AG04449 (cell line): ENCODE data around the gene GPS1.

Experiments used
- CTCF ChIA-PET: fragments of 350-600 bp; formaldehyde crosslinking; extraction: SDS; loops from one replicate; lab custom pipeline; 2021; ENCODE audit warnings: antibody characterized with exemption; lab: Yijun Ruan, JAX
- POLR2A ChIA-PET: fragments of 400-600, 350-600 bp; formaldehyde crosslinking; extraction: SDS; loops from one replicate; lab custom pipeline; 2020; ENCODE audit warnings: antibody characterized with exemption, inconsistent platforms; lab: Yijun Ruan, JAX
- DNase-seq: peaks from one replicate; pipeline ENCODE4 v3.0.0-alpha.2; 2010; ENCODE audit warnings: low read depth, low spot score
- H3K4me3 ChIP-seq: 2 replicates; pipeline ENCODE4 v1.5.1; 2011; ENCODE audit warnings: low read depth, mild to moderate bottlenecking, control low read depth, low read length
- TF ChIP-seq, protein P1 (sequence below): IDR thresholded peaks from one replicate; pipeline ENCODE4 v1.5.1; 2011; ENCODE audit warnings: mild to moderate bottlenecking, moderate library complexity, low read length, control low read depth, inconsistent platforms; ENCODE audit not compliant: insufficient read depth; ENCODE audit errors: missing control alignments

GPS1 gene

DNA sequence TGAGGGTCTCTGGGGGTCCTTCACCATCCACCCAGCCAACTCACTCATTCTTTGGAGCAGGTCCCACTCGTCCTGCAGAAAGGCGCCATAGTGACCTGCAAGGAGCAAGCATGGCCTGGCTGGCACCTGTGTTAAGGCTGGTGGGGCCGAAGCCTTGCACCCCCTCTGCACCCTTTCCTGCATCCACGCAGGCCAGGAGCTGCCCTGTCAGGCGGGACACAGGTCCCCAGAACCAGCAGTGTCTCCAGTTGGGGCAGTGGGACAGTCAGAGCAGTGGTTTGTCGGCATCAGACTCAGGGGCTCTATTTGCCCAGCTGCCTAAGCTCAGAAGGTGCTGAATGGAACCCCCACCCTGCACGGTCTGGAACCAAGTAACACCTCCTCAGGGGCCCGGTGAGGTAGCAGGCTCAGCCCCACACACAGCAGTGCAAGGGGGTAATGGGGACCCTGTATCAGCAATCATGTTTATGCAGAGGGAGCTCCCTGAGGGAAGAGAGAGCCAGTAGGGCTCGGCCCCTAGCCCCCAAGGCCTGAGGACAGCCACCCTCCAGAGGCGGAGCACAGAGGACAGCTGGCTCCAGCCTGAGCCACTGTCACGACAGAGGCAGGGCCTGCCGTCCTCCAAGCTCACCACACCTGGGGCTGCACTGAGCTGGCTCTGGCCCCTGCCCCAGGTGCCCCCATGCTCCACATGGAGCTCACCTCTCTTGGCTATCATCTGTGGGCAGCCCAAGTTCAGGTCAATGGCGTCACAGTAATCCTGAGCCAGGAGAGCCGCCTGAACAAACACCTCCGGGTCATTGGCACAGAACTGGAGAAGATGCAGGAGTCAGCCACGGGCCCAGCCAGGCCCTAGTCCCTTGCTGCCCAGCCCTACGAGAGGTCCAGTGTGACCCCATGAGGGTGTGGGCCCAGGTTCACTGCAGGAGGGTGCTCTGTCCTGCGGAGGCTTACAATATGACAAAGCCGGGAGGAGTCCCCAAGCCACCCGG, 12.0 kb downstream of the GPS1 start:
- TF ChIP-seq, protein P1, sequence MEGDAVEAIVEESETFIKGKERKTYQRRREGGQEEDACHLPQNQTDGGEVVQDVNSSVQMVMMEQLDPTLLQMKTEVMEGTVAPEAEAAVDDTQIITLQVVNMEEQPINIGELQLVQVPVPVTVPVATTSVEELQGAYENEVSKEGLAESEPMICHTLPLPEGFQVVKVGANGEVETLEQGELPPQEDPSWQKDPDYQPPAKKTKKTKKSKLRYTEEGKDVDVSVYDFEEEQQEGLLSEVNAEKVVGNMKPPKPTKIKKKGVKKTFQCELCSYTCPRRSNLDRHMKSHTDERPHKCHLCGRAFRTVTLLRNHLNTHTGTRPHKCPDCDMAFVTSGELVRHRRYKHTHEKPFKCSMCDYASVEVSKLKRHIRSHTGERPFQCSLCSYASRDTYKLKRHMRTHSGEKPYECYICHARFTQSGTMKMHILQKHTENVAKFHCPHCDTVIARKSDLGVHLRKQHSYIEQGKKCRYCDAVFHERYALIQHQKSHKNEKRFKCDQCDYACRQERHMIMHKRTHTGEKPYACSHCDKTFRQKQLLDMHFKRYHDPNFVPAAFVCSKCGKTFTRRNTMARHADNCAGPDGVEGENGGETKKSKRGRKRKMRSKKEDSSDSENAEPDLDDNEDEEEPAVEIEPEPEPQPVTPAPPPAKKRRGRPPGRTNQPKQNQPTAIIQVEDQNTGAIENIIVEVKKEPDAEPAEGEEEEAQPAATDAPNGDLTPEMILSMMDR: no peak
- H3K4me3 ChIP-seq: peak overlapping the region; percentile 73
- no peak for DNase-seq
- CTCF ChIA-PET: interaction anchor here (1.0 to 3.9 kb wide), 4 partner anchors 9 to 104 kb away, joined by 3 to 12 read pairs (median 6); partner anchors contain the start of genes DCXR and RAC3
- POLR2A ChIA-PET: interaction anchor here (1.2 kb wide), 1 partner anchor 10 kb away, joined by 4 read pairs; no protein-coding TSS in a partner anchor

DNA sequence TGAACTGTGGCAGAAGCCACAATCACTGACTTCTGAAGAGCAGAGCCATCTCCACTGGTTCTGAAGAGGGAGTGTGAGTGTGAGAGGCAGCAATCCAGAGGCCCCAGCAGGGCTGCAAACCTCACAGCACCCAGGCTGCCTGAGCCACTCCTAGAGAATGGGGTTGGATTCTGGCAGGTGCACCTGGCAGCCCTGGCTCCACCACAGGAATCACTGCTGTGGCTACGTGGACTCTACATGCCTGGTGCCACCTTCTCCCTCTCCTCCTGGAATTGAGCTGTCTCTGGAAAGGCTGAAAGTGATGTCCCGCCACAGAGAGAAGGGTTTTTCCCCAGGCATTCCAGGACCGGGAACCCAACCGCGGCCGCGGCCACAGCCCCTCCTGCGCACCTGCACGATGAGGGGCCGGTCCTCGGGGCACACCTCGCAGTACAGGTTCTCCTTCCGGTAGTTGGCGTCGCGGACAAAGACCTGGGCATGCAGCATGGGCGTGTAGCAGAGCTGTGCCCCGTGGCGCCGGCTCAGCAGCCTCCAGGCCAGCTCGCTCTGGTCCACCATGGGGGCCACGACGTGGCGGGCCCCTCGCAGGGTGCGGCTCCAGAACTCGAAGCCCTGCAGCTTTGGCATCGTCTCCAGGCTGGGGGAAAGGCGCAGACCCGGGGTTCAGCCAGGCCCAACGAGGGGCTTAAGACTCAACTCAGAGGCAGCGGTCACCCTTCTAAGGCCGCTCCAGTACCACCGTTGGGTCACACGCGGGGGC, 12.9 kb downstream of the GPS1 start:
- CTCF ChIA-PET: interaction anchor here (1.1 to 3.9 kb wide), 3 partner anchors 10 to 105 kb away, joined by 4 to 12 read pairs (median 7); partner anchors contain the start of gene RAC3
- TF ChIP-seq, protein P1: no peak
- no peak for DNase-seq
- H3K4me3 ChIP-seq: peak overlapping the region; percentile 73
- POLR2A ChIA-PET: interaction anchor here (0.7 to 1.2 kb wide), 3 partner anchors 11 to 27 kb away, joined by 3 to 5 read pairs (median 4); partner anchors contain the start of gene DCXR

DNA sequence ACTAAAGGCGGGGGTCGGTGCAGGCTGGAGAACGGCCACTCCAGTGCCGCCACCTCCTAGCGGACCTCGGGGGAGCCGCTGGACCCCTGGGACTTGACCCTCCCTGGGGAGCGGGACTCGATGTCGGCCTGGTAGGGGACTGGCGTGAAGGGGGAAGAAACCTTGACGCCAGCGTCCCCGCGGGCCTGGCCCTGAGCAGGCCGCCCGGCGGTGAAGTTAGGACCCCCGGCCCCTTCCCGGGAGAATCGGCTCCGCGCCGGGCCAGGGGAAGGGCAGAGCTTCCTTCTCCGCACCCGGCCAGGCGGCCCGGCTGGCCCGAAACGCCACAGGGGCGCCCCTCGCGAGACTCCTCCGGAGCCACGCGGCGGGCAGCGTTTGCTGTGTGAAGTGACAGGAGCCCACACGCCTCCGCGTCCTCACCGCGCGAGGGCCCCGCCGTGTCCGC, 13.5 kb downstream of the GPS1 start:
- POLR2A ChIA-PET: interaction anchor here (0.7 to 1.1 kb wide), 2 partner anchors 14 to 28 kb away, joined by 3 to 5 read pairs; partner anchors contain the start of gene DCXR
- DNase-seq: no peak
- peak overlapping the region; percentile 73 for H3K4me3 ChIP-seq
- TF ChIP-seq, protein P1: no peak
- CTCF ChIA-PET: interaction anchor here (1.1 to 3.9 kb wide), 3 partner anchors 11 to 106 kb away, joined by 4 to 12 read pairs (median 7); partner anchors contain the start of gene RAC3

DNA sequence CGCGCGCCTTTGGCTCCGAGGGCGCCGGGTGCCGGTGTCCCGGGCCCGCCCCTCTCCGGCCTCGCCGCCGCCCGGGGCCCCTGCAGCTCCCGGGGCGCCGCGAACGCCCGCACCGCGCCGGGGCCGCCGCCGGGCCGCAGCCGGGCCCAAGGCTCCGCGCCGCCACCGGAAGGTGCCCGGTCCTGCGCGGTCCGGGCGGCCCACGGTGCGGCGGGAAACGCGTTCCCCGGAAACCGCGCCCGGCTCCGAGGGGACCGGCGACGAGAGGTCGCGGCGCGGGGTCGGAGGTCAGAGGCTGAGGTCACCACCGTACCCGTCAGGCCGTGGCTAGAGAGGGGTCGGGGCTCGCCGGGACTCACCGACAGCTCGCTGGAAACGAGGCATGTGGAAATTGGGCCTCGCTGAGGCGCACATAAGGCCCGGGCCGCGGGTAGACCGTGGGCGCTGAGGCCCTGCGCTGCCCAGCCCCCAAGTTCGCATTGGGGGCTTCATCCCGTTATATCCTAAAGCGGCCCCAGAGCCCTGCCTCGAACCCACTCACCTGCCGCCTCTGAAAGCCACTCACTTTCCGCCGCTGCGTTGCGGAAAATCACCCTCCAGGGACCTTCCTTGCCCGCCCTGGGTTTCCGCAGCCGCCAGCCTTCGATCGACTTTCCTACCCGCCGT, 14.1 kb downstream of the GPS1 start, which contains the start of gene DUS1L:
DUS1L (minus strand) TSS at position 167 of the 666 bp plus-strand sequence. CDS start 745 bp downstream, outside the sequence.
- H3K4me3 ChIP-seq: peak within 1 kb of the TSS; percentile 73
- CTCF ChIA-PET: interaction anchor here (1.1 to 2.2 kb wide), 4 partner anchors 10 to 34 kb away, joined by 3 to 7 read pairs (median 4); partner anchors contain the start of genes DCXR and RAC3
- TF ChIP-seq, protein P1: no peak
- DNase-seq: no peak
- POLR2A ChIA-PET: interaction anchor here (0.7 to 1.3 kb wide), 2 partner anchors 14 to 30 kb away, joined by 3 read pairs; no protein-coding TSS in a partner anchor

DNA sequence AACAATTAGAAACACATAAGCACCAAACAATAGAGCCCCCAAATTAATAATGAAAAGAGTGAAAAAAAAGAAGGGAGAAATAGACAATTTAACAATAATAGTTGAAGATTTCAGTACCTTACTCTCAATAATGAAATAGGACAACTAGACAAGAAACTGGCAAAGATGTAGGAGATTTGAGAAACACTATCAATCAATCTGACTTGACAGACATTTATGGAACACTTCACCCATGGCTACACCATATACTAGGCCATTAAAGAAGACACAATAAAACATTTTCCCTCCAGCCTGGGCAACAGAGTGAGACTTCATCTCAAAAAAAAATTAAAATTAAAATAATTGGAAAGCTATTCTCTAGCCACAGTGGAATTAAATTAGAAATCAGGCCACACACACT, 18.9 kb downstream of the GPS1 start:
- H3K4me3 ChIP-seq: no peak overlapping the region
- TF ChIP-seq, protein P1: no peak
- ChIA-PET POLR2A (interaction anchor here (0.7 to 1.1 kb wide), 2 partner anchors 16 to 28 kb away, joined by 3 read pairs; partner anchors contain the start of gene FASN), CTCF (interaction anchor here (0.7 to 1.0 kb wide), 2 partner anchors 39 to 130 kb away, joined by 3 read pairs; no protein-coding TSS in a partner anchor)
- no peak for DNase-seq
